ENCODE data around the gene ABHD18.

ABHD18 gene

GRCh38 chr4:128068918-128069317 lies 103.7 kb downstream of the ABHD18 start:
- DNase-seq (ENCODE audit: low read depth in 2 of 2): no peak

- no peak for DNase-seq (ENCODE audit: low read depth in 2 of 2)
Observed at GRCh38 chr4:128076464-128076863, 111.3 kb downstream of the ABHD18 start.
